ENCODE results near the gene GTPBP10. TPM values are rescaled to one million over a fixed set of nuclear protein-coding genes. Genes with fewer than 3 reads are reported as not detected.
A peak's percentile ranks its signal among the peaks of the same experiment; 100 is the strongest.

Gene GTPBP10
- total RNA-seq, 1 donor from 2014 or later: 28.1 TPM

GRCh38 chr7:90412458-90413184, 66.1 kb downstream of the GTPBP10 start:
- DNase-seq (no peak), ATAC-seq (ENCODE audit: poor library complexity) (peak; percentile 60)
- intact Hi-C loops (cut with DNase I): no loop called here

- DNase-seq: no peak
- intact Hi-C loops (cut with DNase I): no loop called here
- ATAC-seq (ENCODE audit: poor library complexity): no peak
These were observed 66.6 kb downstream of the GTPBP10 start for GRCh38 chr7:90413185-90413528.

GRCh38 chr7:90421651-90422050, 75.1 kb downstream of the GTPBP10 start:
- DNase-seq (no peak), ATAC-seq (ENCODE audit: poor library complexity) (peak; percentile 87)
- intact Hi-C loops (cut with DNase I): loop anchor here (10.0 kb wide), 3 partner anchors 107 to 267 kb away; partner anchors contain the start of gene STEAP1

GRCh38 chr7:90424720-90425119, 78.2 kb downstream of the GTPBP10 start:
- ATAC-seq (ENCODE audit: poor library complexity): no peak
- intact Hi-C loops (cut with DNase I): loop anchor here (10.0 kb wide), 3 partner anchors 110 to 270 kb away; partner anchors contain the start of gene STEAP1
- no peak for DNase-seq

GRCh38 chr7:90425376-90425775, 78.9 kb downstream of the GTPBP10 start:
- intact Hi-C loops (cut with DNase I): loop anchor here (10.0 kb wide), 3 partner anchors 111 to 271 kb away; partner anchors contain the start of gene STEAP1
- ATAC-seq (ENCODE audit: poor library complexity): no peak
- no peak for DNase-seq

GRCh38 chr7:90430614-90431460, 84.3 kb downstream of the GTPBP10 start:
- intact Hi-C loops (cut with DNase I): no loop called here
- ATAC-seq (ENCODE audit: poor library complexity) (no peak), DNase-seq (no peak)

GRCh38 chr7:90432752-90433151, 86.2 kb downstream of the GTPBP10 start:
- ATAC-seq (ENCODE audit: poor library complexity): no peak
- no peak for DNase-seq
- intact Hi-C loops (cut with DNase I): no loop called here

GRCh38 chr7:90433221-90433620, 86.7 kb downstream of the GTPBP10 start:
- ATAC-seq (ENCODE audit: poor library complexity) (no peak), DNase-seq (no peak)
- intact Hi-C loops (cut with DNase I): no loop called here

Other genes with a start within 250 kb of the GTPBP10 start
- gene STEAP1, start 192.2 kb upstream of the GTPBP10 start, total RNA-seq: 1.2 TPM
- 10.5 TPM for gene STEAP2, start 135.0 kb upstream of the GTPBP10 start, total RNA-seq
- gene CFAP69, start 101.5 kb upstream of the GTPBP10 start, total RNA-seq: 1.3 TPM
- not detected for gene FAM237B, start 25.4 kb upstream of the GTPBP10 start, total RNA-seq
- 38.1 TPM for gene CLDN12, start 56.7 kb downstream of the GTPBP10 start, total RNA-seq
- gene PTTG1IP2, start 122.9 kb downstream of the GTPBP10 start, total RNA-seq: not detected
- 24.2 TPM for gene CDK14, start 249.6 kb downstream of the GTPBP10 start, total RNA-seq